ENCODE data around the gene ANKS6. TPM values are rescaled to one million over a fixed set of nuclear protein-coding genes. Genes with fewer than 3 reads are reported as not detected.

ANKS6 gene
- polyA plus RNA-seq, 1 donor from 2014 or later = 16.6 TPM

DNA sequence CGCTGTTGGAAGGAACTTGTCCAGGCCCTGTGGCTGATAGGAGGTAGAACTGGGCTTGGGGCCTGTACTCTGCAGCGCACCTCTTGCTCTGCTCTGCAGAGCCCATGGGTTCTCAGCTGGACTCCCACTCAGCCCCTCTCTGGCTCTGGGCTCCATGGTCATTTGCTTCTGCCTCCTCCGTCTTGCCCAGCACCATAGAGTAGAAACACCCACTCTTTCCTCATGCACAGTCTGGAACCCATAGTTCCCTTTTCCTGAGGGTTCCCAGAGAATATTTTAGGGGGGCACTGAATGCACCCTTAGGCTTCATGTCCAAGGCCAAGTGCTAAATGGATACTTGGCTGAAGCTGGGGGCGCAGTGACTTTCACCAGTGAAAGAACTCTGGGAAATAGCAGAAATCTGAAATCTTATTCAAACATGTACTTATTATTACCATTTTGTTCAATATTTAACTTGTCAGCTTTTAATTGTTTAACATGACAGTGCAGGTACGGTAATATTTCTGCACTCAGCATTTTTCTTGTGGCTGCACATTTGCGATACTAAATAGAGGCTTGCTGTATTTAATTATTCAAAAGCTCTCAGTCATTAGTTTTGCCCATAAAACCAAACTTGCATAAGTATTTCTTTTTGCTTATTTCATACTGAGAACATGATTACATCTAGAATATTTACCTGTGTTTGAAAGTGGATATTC is 42.7 kb upstream of the ANKS6 start:
- TF ChIP-seq, protein P1, sequence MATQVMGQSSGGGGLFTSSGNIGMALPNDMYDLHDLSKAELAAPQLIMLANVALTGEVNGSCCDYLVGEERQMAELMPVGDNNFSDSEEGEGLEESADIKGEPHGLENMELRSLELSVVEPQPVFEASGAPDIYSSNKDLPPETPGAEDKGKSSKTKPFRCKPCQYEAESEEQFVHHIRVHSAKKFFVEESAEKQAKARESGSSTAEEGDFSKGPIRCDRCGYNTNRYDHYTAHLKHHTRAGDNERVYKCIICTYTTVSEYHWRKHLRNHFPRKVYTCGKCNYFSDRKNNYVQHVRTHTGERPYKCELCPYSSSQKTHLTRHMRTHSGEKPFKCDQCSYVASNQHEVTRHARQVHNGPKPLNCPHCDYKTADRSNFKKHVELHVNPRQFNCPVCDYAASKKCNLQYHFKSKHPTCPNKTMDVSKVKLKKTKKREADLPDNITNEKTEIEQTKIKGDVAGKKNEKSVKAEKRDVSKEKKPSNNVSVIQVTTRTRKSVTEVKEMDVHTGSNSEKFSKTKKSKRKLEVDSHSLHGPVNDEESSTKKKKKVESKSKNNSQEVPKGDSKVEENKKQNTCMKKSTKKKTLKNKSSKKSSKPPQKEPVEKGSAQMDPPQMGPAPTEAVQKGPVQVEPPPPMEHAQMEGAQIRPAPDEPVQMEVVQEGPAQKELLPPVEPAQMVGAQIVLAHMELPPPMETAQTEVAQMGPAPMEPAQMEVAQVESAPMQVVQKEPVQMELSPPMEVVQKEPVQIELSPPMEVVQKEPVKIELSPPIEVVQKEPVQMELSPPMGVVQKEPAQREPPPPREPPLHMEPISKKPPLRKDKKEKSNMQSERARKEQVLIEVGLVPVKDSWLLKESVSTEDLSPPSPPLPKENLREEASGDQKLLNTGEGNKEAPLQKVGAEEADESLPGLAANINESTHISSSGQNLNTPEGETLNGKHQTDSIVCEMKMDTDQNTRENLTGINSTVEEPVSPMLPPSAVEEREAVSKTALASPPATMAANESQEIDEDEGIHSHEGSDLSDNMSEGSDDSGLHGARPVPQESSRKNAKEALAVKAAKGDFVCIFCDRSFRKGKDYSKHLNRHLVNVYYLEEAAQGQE (IDR thresholded peaks at IDR 0.05; ENCODE audit: borderline replicate concordance) = no peak
- TF ChIP-seq RAD21 (conservative IDR thresholded peaks at IDR 0.05) (no peak), SMC3 (conservative IDR thresholded peaks at IDR 0.05; ENCODE audit: poor library complexity) (no peak), EZH2 (IDR thresholded peaks at IDR 0.05; ENCODE audit: borderline replicate concordance, insufficient read depth, low read length, poor library complexity, severe bottlenecking) (no peak), EP300 (conservative IDR thresholded peaks at IDR 0.05; ENCODE audit: poor library complexity, severe bottlenecking) (no peak), TAF1 (IDR thresholded peaks at IDR 0.05; ENCODE audit: low read depth) (no peak), MXI1 (conservative IDR thresholded peaks at IDR 0.05; ENCODE audit: poor library complexity, severe bottlenecking) (no peak)
- H4K20me1 ChIP-seq (ENCODE audit: insufficient read depth) = no peaks in the 10 kb centered on the region
- H3K9me2 ChIP-seq (ENCODE audit: insufficient read depth, low read length) = no peaks in the 10 kb centered on the region
- H3K4me3 ChIP-seq (ENCODE audit: low read length) = no peak overlapping the region
- no peaks in the 10 kb centered on the region for H3F3A ChIP-seq (ENCODE audit: insufficient read depth, low read length, poor library complexity, severe bottlenecking)
- H3K4me2 ChIP-seq (ENCODE audit: low read length) = no peak overlapping the region
- H2AFZ ChIP-seq (ENCODE audit: low read depth, low read length) = no peak overlapping the region
- no peak overlapping the region for H3K27ac ChIP-seq (ENCODE audit: low read length)
- H3K79me2 ChIP-seq (replicated peaks; ENCODE audit: insufficient read depth, low read length) = no peaks in the 10 kb centered on the region
- no peaks in the 10 kb centered on the region for H3K36me3 ChIP-seq (ENCODE audit: insufficient read depth, low read length)
- H3K9ac ChIP-seq (ENCODE audit: low read length) = no peak overlapping the region
- no peaks in the 10 kb centered on the region for H3K9me3 ChIP-seq (ENCODE audit: low read length)
- no peaks in the 10 kb centered on the region for H3K27me3 ChIP-seq (ENCODE audit: insufficient read depth, low read depth, low read length)

- no peaks in the 10 kb centered on the region for H3F3A ChIP-seq (ENCODE audit: insufficient read depth, low read length, poor library complexity, severe bottlenecking)
- no peak overlapping the region for H3K4me3 ChIP-seq (ENCODE audit: low read length)
- H3K9me3 ChIP-seq (ENCODE audit: low read length) = no peaks in the 10 kb centered on the region
- H3K79me2 ChIP-seq (replicated peaks; ENCODE audit: insufficient read depth, low read length) = no peaks in the 10 kb centered on the region
- no peak overlapping the region for H2AFZ ChIP-seq (ENCODE audit: low read depth, low read length)
- H3K9me2 ChIP-seq (ENCODE audit: insufficient read depth, low read length) = no peaks in the 10 kb centered on the region
- no peaks in the 10 kb centered on the region for H3K27me3 ChIP-seq (ENCODE audit: insufficient read depth, low read depth, low read length)
- no peak overlapping the region for H3K9ac ChIP-seq (ENCODE audit: low read length)
- no peak overlapping the region for H3K4me2 ChIP-seq (ENCODE audit: low read length)
- H4K20me1 ChIP-seq (ENCODE audit: insufficient read depth) = no peaks in the 10 kb centered on the region
- H3K36me3 ChIP-seq (ENCODE audit: insufficient read depth, low read length) = no peaks in the 10 kb centered on the region
- H3K27ac ChIP-seq (ENCODE audit: low read length) = no peak overlapping the region
- TF ChIP-seq SMC3 (conservative IDR thresholded peaks at IDR 0.05; ENCODE audit: poor library complexity) (no peak), EP300 (conservative IDR thresholded peaks at IDR 0.05; ENCODE audit: poor library complexity, severe bottlenecking) (no peak)
These were observed 42.0 kb upstream of the ANKS6 start for GRCh38 chr9:98838155-98838867.

DNA sequence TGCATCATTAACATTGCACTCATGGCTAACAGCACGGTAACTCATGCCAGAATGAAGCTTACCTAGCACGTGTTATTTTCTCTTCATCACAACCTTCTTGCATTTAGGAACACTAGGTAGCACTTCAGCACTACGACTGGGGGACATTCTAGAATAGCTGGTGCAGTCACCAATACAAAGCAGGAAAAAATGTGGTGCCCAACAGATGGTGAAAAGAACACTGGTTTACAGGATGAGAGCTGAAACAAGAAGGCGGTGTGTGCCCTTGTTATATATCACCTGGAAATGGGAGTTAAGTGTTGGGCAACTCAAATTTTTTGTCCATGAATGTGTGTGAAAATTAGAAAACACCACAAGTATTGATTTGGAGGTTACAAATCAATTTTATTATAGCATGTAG is 41.2 kb upstream of the ANKS6 start:
- H4K20me1 ChIP-seq (ENCODE audit: insufficient read depth) = no peaks in the 10 kb centered on the region
- no peak overlapping the region for H3K9ac ChIP-seq (ENCODE audit: low read length)
- H3K36me3 ChIP-seq (ENCODE audit: insufficient read depth, low read length) = no peaks in the 10 kb centered on the region
- H2AFZ ChIP-seq (ENCODE audit: low read depth, low read length) = no peak overlapping the region
- no peak overlapping the region for H3K4me3 ChIP-seq (ENCODE audit: low read length)
- no peaks in the 10 kb centered on the region for H3K9me2 ChIP-seq (ENCODE audit: insufficient read depth, low read length)
- no peak for TF ChIP-seq EP300 (conservative IDR thresholded peaks at IDR 0.05; ENCODE audit: poor library complexity, severe bottlenecking)
- TF ChIP-seq SMC3 (conservative IDR thresholded peaks at IDR 0.05; ENCODE audit: poor library complexity) = no peak
- no peak for TF ChIP-seq MXI1 (conservative IDR thresholded peaks at IDR 0.05; ENCODE audit: poor library complexity, severe bottlenecking)
- H3F3A ChIP-seq (ENCODE audit: insufficient read depth, low read length, poor library complexity, severe bottlenecking) = no peaks in the 10 kb centered on the region
- no peaks in the 10 kb centered on the region for H3K27me3 ChIP-seq (ENCODE audit: insufficient read depth, low read depth, low read length)
- no peaks in the 10 kb centered on the region for H3K79me2 ChIP-seq (replicated peaks; ENCODE audit: insufficient read depth, low read length)
- H3K27ac ChIP-seq (ENCODE audit: low read length) = no peak overlapping the region
- H3K4me2 ChIP-seq (ENCODE audit: low read length) = no peak overlapping the region
- no peaks in the 10 kb centered on the region for H3K9me3 ChIP-seq (ENCODE audit: low read length)

Data from neural cell (in vitro differentiated cells).